OCI-LY7 (cell line): ENCODE data around the gene TTC7B. TPM values are rescaled to one million over a fixed set of nuclear protein-coding genes. Genes with fewer than 3 reads are reported as not detected.

Source experiments
- BruUV-seq: library from RNA; stranded (reverse); fragments of 400-500 nt; replicated peaks from 2 replicates; lab custom pipeline; 2021; lab: Mats Ljungman, UMichigan
- CTCF ChIA-PET: fragments of 300-600 bp; sonication (Branson Sonifier 250); formaldehyde crosslinking; loops from one replicate; lab custom pipeline; 2022; ENCODE audit warnings: antibody characterized with exemption; ENCODE audit not compliant: unreplicated experiment; lab: Charles Lee
- POLR2A ChIA-PET: fragments of 300-600 bp; sonication (Branson Sonifier 250); formaldehyde crosslinking; loops from one replicate; lab custom pipeline; 2022; ENCODE audit warnings: antibody characterized with exemption; lab: Charles Lee
- DNase-seq: peaks from one replicate; pipeline ENCODE4 v3.0.0-alpha.2; 2015; ENCODE audit warnings: low spot score
- H2AFZ ChIP-seq: fragments of 200-600 bp; sonication (generic), shearing (Covaris generic); 2 replicates; pipeline ENCODE4 v1.6.1; 2014; ENCODE audit warnings: mild to moderate bottlenecking, antibody characterized with exemption, low read length, moderate library complexity
- H3K27ac ChIP-seq: fragments of 200-600 bp; sonication (generic); 2 replicates; pipeline ENCODE4 v1.5.1; 2014; ENCODE audit warnings: mixed run types, low read depth, mild to moderate bottlenecking, moderate library complexity, low read length, inconsistent platforms; ENCODE audit not compliant: poor library complexity, severe bottlenecking
- H3K36me3 ChIP-seq: fragments of 200-600 bp; sonication (generic); 2 replicates; pipeline ENCODE4 v1.6.1; 2014; ENCODE audit warnings: mild to moderate bottlenecking, antibody characterized with exemption, low read length, moderate library complexity, mixed read lengths; ENCODE audit not compliant: insufficient read depth
- H3K4me1 ChIP-seq: fragments of 200-600 bp; sonication (generic); 2 replicates; pipeline ENCODE4 v1.5.1; 2014; ENCODE audit warnings: mild to moderate bottlenecking, low read length; ENCODE audit not compliant: insufficient read depth, poor library complexity, severe bottlenecking
- H3K4me2 ChIP-seq: fragments of 200-600 bp; sonication (generic); 2 replicates; pipeline ENCODE4 v1.6.1; 2014; ENCODE audit warnings: mild to moderate bottlenecking, low read length
- H3K4me3 ChIP-seq: fragments of 200-600 bp; sonication (generic); 2 replicates; pipeline ENCODE4 v1.5.1; 2014; ENCODE audit warnings: mild to moderate bottlenecking, low read depth, low read length; ENCODE audit not compliant: poor library complexity, severe bottlenecking
- H3K79me2 ChIP-seq: fragments of 200-600 bp; sonication (generic); 2 replicates; pipeline ENCODE4 v1.6.1; 2016; ENCODE audit warnings: low read depth, mild to moderate bottlenecking, low read length, moderate library complexity, mixed read lengths; ENCODE audit not compliant: insufficient read depth
- H3K9me2 ChIP-seq: fragments of 200-600 bp; sonication (generic); 2 replicates; pipeline ENCODE4 v1.6.1; 2016; ENCODE audit warnings: mild to moderate bottlenecking, low read length, mixed read lengths; ENCODE audit not compliant: insufficient read depth
- H3K9me3 ChIP-seq: fragments of 200-600 bp; sonication (generic); 2 replicates; pipeline ENCODE4 v1.6.1; 2014; ENCODE audit warnings: mild to moderate bottlenecking, mixed run types, low read length, mixed read lengths
- H4K20me1 ChIP-seq: fragments of 200-600 bp; sonication (generic); 2 replicates; pipeline ENCODE4 v1.6.1; 2014; ENCODE audit warnings: mild to moderate bottlenecking, antibody characterized with exemption, low read length, moderate library complexity, mixed read lengths; ENCODE audit not compliant: insufficient read depth
- CTCF ChIP-seq: fragments of 200-600 bp; sonication (generic); conservative IDR thresholded peaks from 2 replicates; pipeline ENCODE4 v1.5.1; 2014; ENCODE audit warnings: mild to moderate bottlenecking, antibody characterized with exemption, low read length, moderate library complexity, mixed read lengths
- EZH2phosphoT487 ChIP-seq: fragments of 200-600 bp; sonication (generic); IDR thresholded peaks from 2 replicates; pipeline ENCODE4 v1.6.1; 2018; ENCODE audit warnings: low read depth, borderline replicate concordance, mild to moderate bottlenecking, mixed run types, antibody characterized with exemption, low read length, moderate library complexity, mixed read lengths
- intact Hi-C: fragments of 100-400 bp; cut with micrococcal nuclease; formaldehyde crosslinking; loops from one replicate; pipeline ENCODE4 v1.10.0; 2022; ENCODE audit not compliant: unreplicated experiment
- total RNA-seq, 2 experiments: library from RNA; depleted of rRNA in 1 of 2; stranded (reverse); fragments of >200 nt in 1 of 2; shearing (Covaris generic) in 1 of 2; gene quantifications; 2 replicates each; pipeline ENCODE4 v1.2.3, GENCODE V29; 2014 to 2022

The TTC7B gene
- total RNA-seq, 2 experiments from 2014 or later: 0.19 to 0.51 TPM

GRCh38 chr14:90518069-90518940 lies 297.9 kb downstream of the TTC7B start:
- CTCF ChIA-PET: no interaction called here
- Histone ChIP-seq H3K9me3 (no peaks in the 10 kb centered on the region), H3K36me3 (no peaks in the 10 kb centered on the region), H3K4me1 (no peaks in the 10 kb centered on the region), H3K79me2 (no peaks in the 10 kb centered on the region), H3K4me3 (no peak overlapping the region), H3K27ac (no peak overlapping the region), H2AFZ (no peak overlapping the region), H4K20me1 (no peaks in the 10 kb centered on the region), H3K9me2 (no peaks in the 10 kb centered on the region), H3K4me2 (no peak overlapping the region)
- POLR2A ChIA-PET: interaction anchor here (0.6 kb wide), 1 partner anchor 233 kb away, joined by 5 read pairs; no protein-coding TSS in a partner anchor
- TF ChIP-seq CTCF: no peak
- TF ChIP-seq EZH2phosphoT487: no peak
- no peak for DNase-seq
- intact Hi-C loops: loop anchor here (10.0 kb wide), 1 partner anchor 214 kb away; no protein-coding TSS in a partner anchor
- BruUV-seq: no TSS peak

GRCh38 chr14:90517076-90517841 lies 299.0 kb downstream of the TTC7B start:
- TF ChIP-seq EZH2phosphoT487 (no peak), CTCF (no peak)
- CTCF ChIA-PET: interaction anchor here (0.5 kb wide), 1 partner anchor 283 kb away, joined by 3 read pairs; no protein-coding TSS in a partner anchor

More at GRCh38 chr14:90517076-90517841, 299.0 kb downstream of the TTC7B start:
- H3K9me2 ChIP-seq: no peaks in the 10 kb centered on the region
- H3K36me3 ChIP-seq: no peaks in the 10 kb centered on the region
- H3K79me2 ChIP-seq: no peaks in the 10 kb centered on the region
- H3K4me2 ChIP-seq: no peak overlapping the region
- no TSS peak for BruUV-seq
- no peak overlapping the region for H2AFZ ChIP-seq
- no peaks in the 10 kb centered on the region for H3K9me3 ChIP-seq
- DNase-seq: no peak
- no peaks in the 10 kb centered on the region for H3K4me1 ChIP-seq
- intact Hi-C loops: loop anchor here (10.0 kb wide), 1 partner anchor 212 kb away; no protein-coding TSS in a partner anchor
- H3K4me3 ChIP-seq: no peak overlapping the region
- no peaks in the 10 kb centered on the region for H4K20me1 ChIP-seq
- H3K27ac ChIP-seq: no peak overlapping the region
- POLR2A ChIA-PET: no interaction called here
